Activated T-cell treated with anti-CD3 and anti-CD28 coated beads, Interleukin-2, amount 50 U/mL, for 72 hours (primary cell): ENCODE results near the gene WDR45B. TPM values are rescaled to one million over a fixed set of nuclear protein-coding genes. Genes with fewer than 3 reads are reported as not detected.
"Not testable (repeated sequence)": the region's sequence is repeated elsewhere in the genome, so short reads cannot be mapped to it uniquely, and the experiment has no call there.

Experiments
- ATAC-seq, 2 donors: fragments of 150-1000 bp; cut with Tn5 transposase; replicated peaks in 1 of 2; 2 replicates each; pipeline ENCODE4 v1.10.0; 2021; ENCODE audit warnings: moderate library complexity in 2 of 2, mild to moderate bottlenecking in 1 of 2
- DNase-seq, 2 donors: peaks; one replicate each; pipeline ENCODE4 v3.0.0; 2021 to 2022; ENCODE audit warnings: mixed read lengths in 1 of 2
- H3K27ac Mint-ChIP-seq: one replicate; pipeline ENCODE4 v1.8.0; 2022; ENCODE audit warnings: mild to moderate bottlenecking, moderate library complexity, mixed read lengths
- H3K27me3 Mint-ChIP-seq: one replicate; pipeline ENCODE4 v1.8.0; 2022; ENCODE audit warnings: low read depth, mixed read lengths
- H3K36me3 Mint-ChIP-seq, 2 donors: one replicate each; pipeline ENCODE4 v1.8.0; 2022; ENCODE audit warnings: mixed read lengths in 2 of 2, mild to moderate bottlenecking in 1 of 2; ENCODE audit not compliant: insufficient read depth in 2 of 2
- H3K4me1 Mint-ChIP-seq: one replicate; pipeline ENCODE4 v1.8.0; 2022; ENCODE audit warnings: low read depth, mixed read lengths
- H3K4me3 Mint-ChIP-seq, 2 donors: one replicate each; pipeline ENCODE4 v1.8.0; 2022; ENCODE audit warnings: mild to moderate bottlenecking in 2 of 2, mixed read lengths in 2 of 2, moderate library complexity in 2 of 2
- H3K9me3 Mint-ChIP-seq, 2 donors: one replicate each; pipeline ENCODE4 v1.8.0; 2022; ENCODE audit warnings: mixed read lengths in 2 of 2
- total RNA-seq, 2 donors: library from RNA; stranded (reverse); gene quantifications; one replicate each; pipeline ENCODE4 v1.2.3, GENCODE V29; 2022

The WDR45B gene
- total RNA-seq, 2 donors from 2014 or later: 51.1 to 52.3 TPM

DNA sequence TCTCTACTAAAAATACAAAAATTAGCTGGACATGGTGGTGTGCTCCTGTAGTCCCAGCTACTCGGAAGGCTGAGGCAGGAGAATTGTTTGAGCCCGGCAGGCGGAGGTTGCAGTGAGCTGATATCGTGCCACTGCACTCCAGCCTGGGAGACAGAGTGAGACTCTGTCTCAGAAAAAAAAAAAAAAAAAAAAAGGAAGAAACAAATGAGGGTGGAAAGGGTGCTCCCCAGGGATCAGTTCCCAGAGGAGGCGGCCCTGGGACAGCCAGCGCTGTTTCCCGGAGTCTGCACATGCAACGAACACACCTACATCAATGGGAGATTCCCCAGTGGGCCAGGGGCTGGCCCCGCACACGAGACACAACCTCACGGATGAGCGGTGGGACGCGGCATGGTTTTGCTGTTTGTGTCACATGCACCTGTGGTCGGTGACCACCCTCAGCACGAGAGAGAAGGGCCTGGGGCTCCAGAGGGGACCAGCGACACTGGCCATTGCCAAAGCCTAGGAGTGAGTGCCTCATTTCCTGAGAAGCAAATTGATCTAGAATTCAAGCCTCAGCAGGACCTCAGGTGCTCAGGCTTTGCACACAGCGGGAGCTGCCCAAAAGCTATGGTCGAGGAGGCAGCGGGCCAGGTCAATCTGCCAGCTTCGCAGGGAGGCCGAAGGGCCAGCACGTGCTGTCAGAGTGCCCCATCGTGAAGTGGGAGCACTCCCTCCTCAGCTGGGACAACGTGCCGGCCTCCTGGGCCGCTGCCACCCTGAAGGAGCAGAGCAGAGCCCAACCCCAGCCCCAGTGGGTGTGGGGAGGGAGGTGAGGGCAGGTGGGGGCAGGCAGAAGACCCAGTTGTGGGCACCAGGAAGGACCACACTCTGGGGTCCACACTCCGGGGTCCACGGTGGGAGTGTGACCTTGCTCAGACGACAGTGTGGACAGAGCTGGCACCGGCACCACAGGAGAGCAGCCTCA, 13.8 kb upstream of the WDR45B start:
- no peaks in the 10 kb centered on the region for H3K9me3 Mint-ChIP-seq
- no peaks in the 10 kb centered on the region for H3K27me3 Mint-ChIP-seq
- H3K4me1 Mint-ChIP-seq: no peaks in the 10 kb centered on the region
- ATAC-seq (no peak), DNase-seq (no peak)
- no peak overlapping the region for H3K4me3 Mint-ChIP-seq
- H3K36me3 Mint-ChIP-seq: no peaks in the 10 kb centered on the region
- no peak overlapping the region for H3K27ac Mint-ChIP-seq

DNA sequence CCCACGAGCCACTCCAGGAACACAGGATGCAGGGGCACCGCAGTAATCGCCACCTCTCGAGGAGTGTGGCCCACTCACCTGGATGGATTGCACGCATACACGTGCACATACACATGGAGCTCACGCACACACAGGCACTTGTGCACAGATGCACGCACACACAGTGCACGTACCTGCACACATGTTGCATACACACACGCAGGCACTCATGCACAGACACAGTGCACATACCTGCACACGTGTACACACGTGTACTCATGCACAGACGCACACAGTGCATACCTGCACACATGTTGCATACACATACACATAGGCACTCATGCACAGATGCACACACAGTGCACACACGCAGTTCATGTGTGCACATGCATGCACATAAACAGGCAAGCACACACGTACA, 11.6 kb upstream of the WDR45B start:
- ATAC-seq (no peak), DNase-seq (no peak)
- Mint-ChIP-seq H3K4me1 (no peaks in the 10 kb centered on the region), H3K27me3 (no peaks in the 10 kb centered on the region), H3K36me3 (no peaks in the 10 kb centered on the region), H3K9me3 (no peaks in the 10 kb centered on the region), H3K4me3 (no peak overlapping the region), H3K27ac (no peak overlapping the region)

DNA sequence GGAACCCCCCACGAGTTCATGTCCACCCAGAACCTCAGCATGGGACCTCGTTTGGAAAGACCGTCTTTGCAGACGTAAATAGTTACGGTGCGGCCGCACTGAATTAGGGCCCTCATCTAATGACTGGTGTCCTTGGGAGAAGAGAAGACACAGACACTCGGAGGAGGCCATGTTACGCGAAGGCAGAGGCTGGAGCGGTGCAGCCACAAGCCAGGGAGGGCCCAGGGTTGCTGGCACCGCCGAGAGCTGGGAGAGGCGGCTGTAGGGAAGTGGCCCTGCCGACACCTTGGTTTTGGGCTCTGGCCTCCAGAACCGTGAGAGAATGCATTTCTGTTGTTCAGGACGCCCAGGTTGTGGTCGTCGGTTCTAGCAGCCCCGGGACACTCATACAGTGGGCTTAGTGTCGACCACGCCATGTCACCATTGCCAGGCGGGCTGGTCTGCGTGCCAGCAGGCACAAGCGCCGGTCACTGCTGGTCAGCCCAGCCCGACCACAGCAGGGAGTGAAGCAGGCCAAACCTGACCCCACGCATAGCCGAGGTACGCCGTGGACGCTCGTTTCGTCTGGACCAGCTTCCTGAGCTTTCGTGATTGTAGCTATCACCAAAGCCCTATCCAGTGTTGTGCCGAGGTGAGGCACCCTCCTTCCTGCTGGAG, 10.7 kb upstream of the WDR45B start:
- DNase-seq (no peak), ATAC-seq (no peak)
- Mint-ChIP-seq H3K9me3 (no peaks in the 10 kb centered on the region), H3K4me3 (no peak overlapping the region), H3K36me3 (no peaks in the 10 kb centered on the region), H3K27me3 (no peaks in the 10 kb centered on the region), H3K4me1 (no peaks in the 10 kb centered on the region), H3K27ac (no peak overlapping the region)

DNA sequence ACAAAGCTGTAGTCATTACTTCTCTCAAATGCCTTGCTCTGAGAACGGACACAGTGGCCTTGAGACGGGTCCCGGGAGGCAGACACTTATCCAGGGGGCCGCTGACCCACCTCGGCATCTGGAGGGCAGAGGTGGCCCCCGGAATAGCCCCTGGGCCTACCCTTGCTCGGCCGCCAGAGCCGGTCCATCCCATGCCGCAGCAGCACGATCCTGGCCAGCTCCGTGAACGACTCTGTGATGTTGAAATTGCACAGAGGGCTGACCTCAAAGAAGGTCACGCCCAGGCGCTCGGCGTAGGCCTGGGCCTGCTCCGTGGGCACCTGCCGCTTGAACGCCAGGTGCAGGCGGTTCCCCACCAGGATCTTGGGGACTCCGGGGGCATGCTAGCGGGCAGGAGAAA, 10.1 kb upstream of the WDR45B start:
- Mint-ChIP-seq H3K36me3 (no peaks in the 10 kb centered on the region), H3K4me3 (no peak overlapping the region), H3K27me3 (no peaks in the 10 kb centered on the region), H3K9me3 (no peaks in the 10 kb centered on the region), H3K4me1 (no peaks in the 10 kb centered on the region), H3K27ac (no peak overlapping the region)
- ATAC-seq (no peak), DNase-seq (no peak)

DNA sequence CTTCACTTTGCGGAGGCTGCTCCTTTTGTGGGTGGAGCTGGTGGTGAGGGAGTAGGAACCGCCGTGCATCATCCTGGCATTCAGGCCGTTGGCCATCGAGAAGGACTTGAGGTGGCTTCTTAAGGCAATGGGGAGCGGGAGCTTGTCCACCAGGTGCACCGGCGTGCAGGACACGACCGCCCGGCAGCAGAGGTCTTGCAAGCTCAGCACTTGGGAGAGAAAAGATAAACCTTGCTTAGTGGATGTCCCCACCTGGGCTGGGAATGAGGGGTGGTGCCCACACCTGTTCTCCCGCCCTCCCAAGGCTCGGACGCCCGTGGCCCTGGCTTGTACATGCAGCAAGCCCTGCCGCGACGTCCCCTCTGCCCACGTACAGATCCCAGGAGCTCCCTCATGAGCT, 9.7 kb upstream of the WDR45B start:
- Mint-ChIP-seq H3K36me3 (no peaks in the 10 kb centered on the region), H3K4me3 (no peak overlapping the region), H3K27me3 (no peaks in the 10 kb centered on the region), H3K9me3 (no peaks in the 10 kb centered on the region), H3K27ac (no peak overlapping the region), H3K4me1 (no peaks in the 10 kb centered on the region)
- ATAC-seq: no peak
- DNase-seq: no peak

DNA sequence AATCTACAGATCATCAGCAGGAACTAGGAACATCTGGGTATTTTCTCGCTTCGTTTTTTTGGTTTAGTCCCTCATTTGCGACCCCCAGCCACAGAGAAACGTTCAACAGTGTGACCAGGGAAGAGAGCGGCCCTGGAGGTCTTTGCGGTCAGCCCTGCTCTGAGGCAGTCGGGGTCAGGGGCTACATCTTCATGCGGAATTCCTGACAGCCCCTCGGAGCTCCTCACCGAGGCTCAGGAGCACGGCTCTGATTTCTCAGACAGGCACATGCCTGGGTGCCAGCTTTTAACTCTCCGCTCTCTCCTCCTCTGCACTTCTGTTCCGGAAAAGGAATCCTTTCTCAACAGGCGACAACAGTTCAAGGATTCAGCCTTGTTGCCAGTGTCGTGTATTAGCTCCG, 8.0 kb upstream of the WDR45B start:
- no peak for DNase-seq
- no peak overlapping the region for H3K27ac Mint-ChIP-seq
- no peaks in the 10 kb centered on the region for H3K9me3 Mint-ChIP-seq
- H3K4me1 Mint-ChIP-seq: no peaks in the 10 kb centered on the region
- no peak overlapping the region for H3K4me3 Mint-ChIP-seq
- no peaks in the 10 kb centered on the region for H3K36me3 Mint-ChIP-seq
- no peak for ATAC-seq
- no peaks in the 10 kb centered on the region for H3K27me3 Mint-ChIP-seq

DNA sequence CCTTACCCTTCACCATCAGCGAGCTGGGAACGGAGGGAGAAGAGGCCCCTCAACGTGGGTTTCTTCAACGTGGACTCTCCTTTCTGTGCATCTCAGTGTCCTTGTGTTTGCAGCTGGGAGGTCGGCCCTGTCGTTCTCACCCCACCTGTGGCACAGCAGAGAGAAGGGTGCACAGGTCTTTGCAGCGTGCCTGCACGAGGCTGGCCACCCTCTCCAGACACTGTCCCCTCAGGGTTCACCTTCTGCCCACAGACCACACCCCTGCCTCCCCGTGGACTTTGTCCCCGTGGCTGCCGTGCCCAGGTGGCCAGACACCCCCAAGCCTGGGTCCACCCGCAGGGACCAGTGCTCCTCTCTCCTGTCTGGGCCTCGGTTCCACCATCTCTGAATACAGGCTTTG, 7.3 kb upstream of the WDR45B start:
- Mint-ChIP-seq H3K36me3 (no peaks in the 10 kb centered on the region), H3K27me3 (no peaks in the 10 kb centered on the region), H3K4me3 (no peak overlapping the region), H3K9me3 (no peaks in the 10 kb centered on the region), H3K27ac (no peak overlapping the region), H3K4me1 (no peaks in the 10 kb centered on the region)
- ATAC-seq (no peak), DNase-seq (no peak)

DNA sequence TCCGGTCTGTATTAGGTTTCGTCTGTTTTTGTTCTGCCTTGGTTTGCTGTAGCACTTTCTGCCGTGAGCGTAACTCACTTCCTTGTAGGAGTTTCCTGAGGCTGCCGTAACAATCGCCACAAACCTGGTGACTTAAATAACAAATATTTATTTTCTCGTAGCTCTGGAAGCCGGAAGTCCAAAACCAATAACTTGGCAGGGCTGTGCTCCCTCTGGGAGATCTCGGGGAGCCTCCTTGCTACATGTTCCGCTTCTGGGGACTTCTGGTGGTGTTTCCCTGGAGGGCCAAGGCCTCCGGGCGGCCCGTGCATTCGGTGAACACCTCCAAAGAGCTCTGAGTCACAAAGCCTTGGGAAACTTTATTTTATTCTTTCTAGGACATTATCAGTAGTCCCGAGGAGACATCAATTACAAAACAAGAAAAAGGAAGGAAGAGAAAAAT, 6.8 kb upstream of the WDR45B start:
- no peak for DNase-seq
- Mint-ChIP-seq H3K27me3 (no peaks in the 10 kb centered on the region), H3K4me1 (peaks cover under 1% of the 10 kb centered on the region)

DNA sequence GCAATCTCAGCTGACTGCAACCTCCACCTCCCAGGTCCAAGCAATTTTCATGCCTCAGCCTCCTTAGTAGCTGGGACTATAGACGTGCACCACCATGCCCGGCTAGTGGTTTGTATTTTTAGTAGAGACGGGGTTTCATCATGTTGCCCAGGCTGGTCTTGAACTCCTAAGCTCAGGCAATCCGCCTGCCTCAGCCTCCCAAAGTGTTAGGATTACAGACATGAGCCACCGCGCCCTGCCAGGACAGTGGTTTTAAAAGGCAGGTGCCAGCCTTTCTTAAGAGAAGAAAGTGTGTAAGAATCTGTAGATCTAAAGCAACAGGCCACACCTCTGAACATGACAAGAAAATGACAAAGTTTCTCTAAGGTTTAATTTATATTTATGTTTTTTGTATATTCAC, 6.4 kb upstream of the WDR45B start:
- H3K4me3 Mint-ChIP-seq, H3K27me3 Mint-ChIP-seq, H3K4me1 Mint-ChIP-seq, H3K36me3 Mint-ChIP-seq, ATAC-seq, DNase-seq, H3K27ac Mint-ChIP-seq, H3K9me3 Mint-ChIP-seq: not testable (repeated sequence)

More for the DNA sequence above, 6.8 kb upstream of the WDR45B start:
- Mint-ChIP-seq H3K36me3 (no peaks in the 10 kb centered on the region), H3K9me3 (no peaks in the 10 kb centered on the region), H3K27ac (no peak overlapping the region), H3K4me3 (no peak overlapping the region)
- ATAC-seq: no peak

DNA sequence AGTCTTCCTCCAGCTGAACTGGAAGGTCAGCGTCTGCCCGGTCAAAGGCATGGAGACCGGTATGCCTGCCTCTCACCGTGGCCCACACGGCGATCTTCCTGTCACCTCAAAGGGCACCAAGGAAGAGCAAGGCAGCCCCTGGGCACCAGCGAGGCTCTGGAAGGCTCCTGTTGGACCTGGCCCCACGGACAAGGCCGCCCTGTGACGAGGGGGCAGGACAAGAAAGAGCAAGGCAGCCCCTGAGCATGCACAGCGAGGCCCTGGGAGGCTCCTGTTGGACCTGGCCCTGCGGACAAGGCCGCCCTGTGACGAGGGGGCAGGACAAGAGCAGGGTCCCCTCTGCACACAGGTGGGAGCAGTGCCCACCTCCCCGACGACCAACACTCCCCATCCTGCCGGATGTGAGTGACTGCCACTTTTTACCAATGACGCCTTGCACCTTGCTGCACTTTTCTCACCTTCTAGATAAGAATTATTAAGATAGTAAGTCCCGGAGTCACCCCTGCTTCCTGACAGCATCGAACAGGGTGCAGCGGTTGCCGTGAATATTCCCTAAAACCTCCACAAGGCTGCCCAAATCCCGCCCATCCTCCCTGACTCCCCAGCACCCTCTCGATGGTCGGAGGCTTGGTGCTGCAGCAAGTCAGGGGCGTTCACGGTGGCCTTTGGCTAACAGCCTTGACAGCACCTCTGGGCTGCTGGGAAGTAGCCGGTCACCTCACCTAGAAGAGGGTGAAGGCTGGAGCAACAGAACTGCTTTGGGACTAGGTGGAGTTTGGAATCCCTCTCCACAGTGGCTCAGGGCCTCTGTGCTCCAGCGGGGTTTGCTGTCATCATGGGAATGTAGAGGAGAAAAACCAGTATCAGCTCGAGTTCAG, 5.6 kb upstream of the WDR45B start:
- no peak for ATAC-seq
- no peaks in the 10 kb centered on the region for H3K27me3 Mint-ChIP-seq

DNA sequence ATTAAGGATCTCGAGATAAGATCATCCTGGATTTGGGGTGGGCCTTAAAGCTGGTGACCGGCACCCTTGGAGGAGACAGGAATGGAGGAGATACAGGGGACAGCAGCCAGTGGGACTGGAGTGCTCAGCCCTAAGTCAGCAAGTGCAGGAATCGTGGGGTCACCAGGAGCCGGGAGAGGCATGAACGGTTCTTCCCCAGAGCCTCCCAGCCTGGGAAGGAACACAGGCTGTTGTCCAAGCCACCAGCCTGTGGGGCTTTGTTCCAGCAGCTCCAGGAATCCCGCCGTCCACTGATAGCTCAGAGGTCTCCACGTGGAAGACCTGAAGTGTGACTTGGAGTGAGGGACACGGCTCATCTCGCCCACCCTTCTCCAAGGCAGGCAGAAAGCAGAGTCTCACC, 2.5 kb upstream of the WDR45B start:
- Mint-ChIP-seq H3K36me3 (peaks cover 0 to 4% of the 10 kb centered on the region in 2 donors), H3K27ac (peak overlapping the region; percentile 71), H3K4me1 (peaks cover 23% of the 10 kb centered on the region), H3K27me3 (no peaks in the 10 kb centered on the region), H3K4me3 (no peak overlapping the region), H3K9me3 (no peaks in the 10 kb centered on the region)
- ATAC-seq: no peak
- no peak for DNase-seq

More for the DNA sequence above, 5.6 kb upstream of the WDR45B start:
- H3K4me3 Mint-ChIP-seq: no peak overlapping the region
- H3K4me1 Mint-ChIP-seq: peaks cover 9% of the 10 kb centered on the region
- DNase-seq: no peak
- no peaks in the 10 kb centered on the region for H3K36me3 Mint-ChIP-seq
- no peak overlapping the region for H3K27ac Mint-ChIP-seq
- no peaks in the 10 kb centered on the region for H3K9me3 Mint-ChIP-seq

DNA sequence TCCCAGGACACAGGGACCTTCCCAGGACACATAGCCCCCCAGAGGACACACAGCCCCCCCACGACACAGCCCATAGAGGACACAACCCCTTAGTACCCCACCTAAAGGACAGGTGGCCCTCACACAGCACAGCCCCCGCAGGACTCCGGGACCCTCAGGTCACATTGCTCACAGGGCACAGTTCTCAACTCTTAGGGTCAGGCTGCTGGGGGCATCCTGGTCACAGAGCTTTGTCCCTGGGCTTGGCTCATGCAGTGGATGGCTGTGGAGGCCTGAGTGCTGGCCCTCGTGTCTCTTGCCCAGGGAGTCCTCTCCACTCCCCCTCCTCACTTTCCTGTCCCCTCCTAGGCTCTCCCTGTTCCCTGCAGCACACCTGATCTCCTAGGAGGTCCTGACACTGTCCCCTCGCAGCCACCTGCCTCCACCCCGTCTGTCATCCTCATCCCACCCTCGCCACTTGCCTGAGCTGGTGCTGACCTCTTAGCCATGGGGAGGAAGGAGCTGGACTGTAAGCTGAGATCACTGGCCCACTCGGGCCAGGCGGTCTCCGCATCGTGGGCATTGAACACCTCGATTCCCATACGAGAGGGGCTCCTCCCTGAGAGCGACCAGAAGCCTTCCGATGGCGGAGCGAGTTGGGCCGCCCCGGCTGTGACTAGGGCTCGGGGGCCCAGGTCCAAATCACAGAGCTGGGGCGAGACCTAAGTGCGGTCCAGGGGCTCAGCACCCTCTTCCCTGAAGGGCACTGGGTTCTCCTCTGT, 1.4 kb upstream of the WDR45B start:
- Mint-ChIP-seq H3K36me3 (peaks cover 1 to 6% of the 10 kb centered on the region in 2 donors), H3K4me3 (peak overlapping the region; percentile 8 to 57), H3K4me1 (peaks cover 31% of the 10 kb centered on the region), H3K9me3 (no peaks in the 10 kb centered on the region), H3K27me3 (no peaks in the 10 kb centered on the region), H3K27ac (no peak overlapping the region)
- DNase-seq (no peak), ATAC-seq (no peak)
